ENCODE data around the gene TLR1. TPM values are rescaled to one million over a fixed set of nuclear protein-coding genes. Genes with fewer than 3 reads are reported as not detected.

TLR1 gene
- total RNA-seq, 4 donors from 2014 or later: 2.5 to 11.3 (median 10.3) TPM

- Histone ChIP-seq H3K9me3 (peaks cover 0 to 5% (median 0%) of the 10 kb centered on the region in 3 donors), H3K27ac (no peak overlapping the region), H3K4me1 (no peaks in the 10 kb centered on the region), H3K36me3 (no peaks in the 10 kb centered on the region), H3K4me3 (no peak overlapping the region), H3K27me3 (no peaks in the 10 kb centered on the region)
- DNase-seq: no peak
- intact Hi-C loops (cut with DNase I): no loop called here
- WGBS, 2 donors: 86 to 96% methylated on average over 4 of the region's 4 CpGs
- TF ChIP-seq POLR2A (IDR thresholded peaks at IDR 0.05) (no peak), CTCF (IDR thresholded peaks at IDR 0.05) (no peak)
Measured at GRCh38 chr4:38834570-38834969, 30.0 kb upstream of the TLR1 start.

GRCh38 chr4:38832624-38833528, 28.3 kb upstream of the TLR1 start:
- intact Hi-C loops (cut with DNase I): no loop called here
- 92 to 96% methylated on average over 4 to 6 of the region's 7 CpGs for WGBS, 2 donors
- H3K36me3 ChIP-seq: no peaks in the 10 kb centered on the region
- peaks cover 0 to 5% (median 0%) of the 10 kb centered on the region in 3 donors for H3K9me3 ChIP-seq
- H3K4me3 ChIP-seq: no peak overlapping the region
- no peaks in the 10 kb centered on the region for H3K4me1 ChIP-seq
- TF ChIP-seq POLR2A (IDR thresholded peaks at IDR 0.05): no peak
- peak in 1 of 6 experiments; percentile 11 for TF ChIP-seq CTCF (IDR thresholded peaks at IDR 0.05)
- no peak overlapping the region for H3K27ac ChIP-seq
- H3K27me3 ChIP-seq: no peaks in the 10 kb centered on the region
- no peak for DNase-seq

GRCh38 chr4:38832206-38832605, 27.6 kb upstream of the TLR1 start:
- no peak for TF ChIP-seq CTCF (IDR thresholded peaks at IDR 0.05)
- TF ChIP-seq POLR2A (IDR thresholded peaks at IDR 0.05): no peak
- H3K4me1 ChIP-seq: no peaks in the 10 kb centered on the region
- no peak for DNase-seq
- intact Hi-C loops (cut with DNase I): no loop called here
- no peaks in the 10 kb centered on the region for H3K36me3 ChIP-seq
- peaks cover 0 to 5% (median 0%) of the 10 kb centered on the region in 3 donors for H3K9me3 ChIP-seq
- H3K4me3 ChIP-seq: no peak overlapping the region
- H3K27ac ChIP-seq: no peak overlapping the region
- H3K27me3 ChIP-seq: no peaks in the 10 kb centered on the region
- WGBS, 2 donors: 89 to 100% methylated on average over 1 of the region's 1 CpG

- Histone ChIP-seq H3K4me3 (no peak overlapping the region), H3K9me3 (peaks cover 0 to 5% (median 0%) of the 10 kb centered on the region in 3 donors), H3K27ac (no peak overlapping the region), H3K27me3 (no peaks in the 10 kb centered on the region), H3K36me3 (no peaks in the 10 kb centered on the region), H3K4me1 (no peaks in the 10 kb centered on the region)
- intact Hi-C loops (cut with DNase I): no loop called here
- TF ChIP-seq POLR2A (IDR thresholded peaks at IDR 0.05) (no peak), CTCF (IDR thresholded peaks at IDR 0.05) (no peak)
- no peak for DNase-seq
Measured at GRCh38 chr4:38831653-38832052, 27.1 kb upstream of the TLR1 start.

- H3K4me1 ChIP-seq: no peaks in the 10 kb centered on the region
- no peaks in the 10 kb centered on the region for H3K27me3 ChIP-seq
- 81 to 94% methylated on average over 5 of the region's 5 CpGs for WGBS, 2 donors
- H3K9me3 ChIP-seq: no peaks in the 10 kb centered on the region
- intact Hi-C loops (cut with DNase I): no loop called here
- no peak overlapping the region for H3K27ac ChIP-seq
- H3K36me3 ChIP-seq: no peaks in the 10 kb centered on the region
- TF ChIP-seq CTCF (IDR thresholded peaks at IDR 0.05): no peak
- no peak for TF ChIP-seq POLR2A (IDR thresholded peaks at IDR 0.05)
- DNase-seq: no peak
- no peak overlapping the region for H3K4me3 ChIP-seq
Measured at GRCh38 chr4:38829237-38829636, 24.6 kb upstream of the TLR1 start.

All from esophagus squamous epithelium (tissue), 5 donors.